HG03342 (cell line): Measurements from ENCODE around the gene SHISA9.
"Not testable (repeated sequence)": the region's sequence is repeated elsewhere in the genome, so short reads cannot be mapped to it uniquely, and the experiment has no call there.

Source experiments
- ATAC-seq: cut with Tn5 transposase; IDR thresholded peaks from one replicate; pipeline ENCODE4 v1.9.1; 2021; ENCODE audit warnings: mild to moderate bottlenecking, moderate library complexity; ENCODE audit not compliant: unreplicated experiment

SHISA9 gene

DNA sequence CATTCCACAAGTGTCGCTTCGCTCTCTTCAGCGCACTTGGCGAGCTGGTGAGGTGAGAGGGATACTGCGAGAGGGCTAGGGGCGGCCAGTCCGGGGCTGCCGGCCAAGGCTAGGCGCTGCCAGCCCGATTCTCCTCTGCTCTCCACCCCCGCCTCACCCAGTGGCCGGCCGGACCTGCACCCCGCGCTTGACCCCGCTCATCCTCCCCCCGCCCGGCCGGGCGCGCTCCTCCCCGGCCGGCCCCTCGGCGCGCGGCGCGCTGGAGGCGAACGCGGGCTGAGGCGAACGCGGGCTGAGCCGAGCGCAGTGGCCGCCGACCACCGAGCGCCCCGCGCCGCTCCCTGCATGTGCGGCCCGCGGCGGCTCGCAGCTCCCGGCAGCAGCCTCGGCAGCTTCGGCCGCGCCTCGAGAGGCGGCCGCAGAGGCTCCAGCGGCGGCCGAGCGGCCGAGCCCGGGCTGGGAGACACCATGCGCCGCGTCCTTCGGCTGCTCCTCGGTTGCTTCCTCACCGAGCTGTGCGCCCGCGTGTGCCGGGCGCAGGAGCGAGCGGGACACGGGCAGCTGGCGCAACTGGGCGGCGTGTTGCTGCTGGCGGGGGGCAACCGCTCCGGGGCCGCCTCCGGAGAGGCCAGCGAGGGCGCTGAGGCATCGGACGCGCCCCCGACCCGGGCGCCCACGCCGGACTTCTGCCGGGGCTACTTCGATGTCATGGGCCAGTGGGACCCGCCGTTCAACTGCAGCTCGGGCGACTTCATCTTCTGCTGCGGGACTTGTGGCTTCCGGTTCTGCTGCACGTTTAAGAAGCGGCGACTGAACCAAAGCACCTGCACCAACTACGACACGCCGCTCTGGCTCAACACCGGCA lies at the start of gene SHISA9:
Gene SHISA9, plus strand, starts transcription at position 2 of the 865 bp plus-strand sequence.
- no peak for ATAC-seq

DNA sequence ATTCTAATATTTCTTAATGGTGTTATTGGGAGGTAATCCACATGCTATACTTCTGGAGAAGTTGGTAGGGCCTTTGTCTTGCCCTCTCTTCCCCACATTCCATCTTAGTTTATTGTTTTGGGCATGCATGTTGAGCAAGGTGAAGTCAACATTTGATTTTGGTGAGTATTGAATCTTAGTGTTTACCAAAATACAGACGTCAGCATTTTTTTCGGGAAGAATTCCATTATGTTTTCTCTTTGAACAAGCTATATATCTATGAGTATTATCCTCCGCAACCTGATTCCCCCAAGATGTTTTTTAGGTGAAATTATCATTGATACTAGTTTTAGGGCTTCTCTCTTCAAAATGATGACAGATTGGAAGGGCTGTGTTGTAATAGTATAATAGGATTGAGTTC lies 47.4 kb upstream of the SHISA9 start:
- no peak for ATAC-seq

DNA sequence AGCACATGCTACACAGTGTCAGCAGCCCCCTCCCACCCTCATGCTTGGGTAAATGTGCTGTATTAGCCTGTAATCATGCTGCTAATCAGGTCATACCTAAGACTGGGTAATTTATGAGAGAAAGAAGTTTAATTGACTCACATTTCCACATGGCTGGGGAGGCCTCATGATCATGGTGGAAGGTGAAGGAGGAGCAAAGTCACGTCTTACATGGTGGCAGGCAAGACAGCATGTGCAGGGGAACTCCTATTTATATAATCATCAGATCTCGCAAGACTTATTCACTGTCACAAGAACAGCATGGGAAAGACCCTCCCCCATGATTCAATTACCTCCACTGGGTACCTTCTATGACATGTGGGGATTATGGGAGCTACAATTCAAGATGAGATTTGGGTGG lies 44.0 kb upstream of the SHISA9 start:
- not testable (repeated sequence) for ATAC-seq

DNA sequence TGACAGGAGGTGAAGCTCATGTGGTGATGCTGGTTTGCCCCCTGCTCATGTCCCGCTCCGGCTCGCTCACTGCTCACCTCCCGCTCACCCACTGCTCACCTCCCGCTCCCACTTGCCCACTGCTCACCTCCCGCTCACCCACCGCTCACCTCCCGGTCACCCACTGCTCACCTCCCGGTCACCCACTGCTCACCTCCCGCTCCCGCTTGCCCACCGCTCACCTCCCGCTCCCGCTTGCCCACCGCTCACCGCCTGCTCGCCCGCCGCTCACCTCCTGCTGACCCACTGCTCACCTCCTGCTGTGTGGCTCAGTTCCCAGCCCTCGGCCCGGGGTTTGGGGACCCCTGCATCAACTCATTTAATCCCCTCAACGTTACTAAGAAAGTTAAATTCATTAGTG lies 39.1 kb upstream of the SHISA9 start:
- no peak for ATAC-seq

DNA sequence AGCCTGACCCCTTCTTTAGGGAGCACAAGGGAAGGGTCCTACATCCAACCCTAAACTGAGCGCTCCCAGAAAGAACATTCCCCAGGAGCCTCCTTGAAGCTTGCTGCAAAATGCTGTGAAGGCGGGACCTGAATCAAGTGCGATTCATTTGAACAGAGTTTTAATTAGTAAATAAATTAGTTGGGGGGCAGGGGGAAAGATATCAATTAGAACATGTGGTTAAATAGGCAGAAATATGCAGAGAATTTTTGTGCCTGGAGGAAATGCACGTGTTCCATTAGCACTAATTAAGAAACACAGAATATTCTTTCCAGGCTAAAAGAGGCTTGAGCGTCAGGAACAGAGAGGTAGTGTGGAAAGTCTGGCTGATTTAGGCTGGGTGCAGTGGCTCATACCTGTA lies 38.5 kb upstream of the SHISA9 start:
- no peak for ATAC-seq

DNA sequence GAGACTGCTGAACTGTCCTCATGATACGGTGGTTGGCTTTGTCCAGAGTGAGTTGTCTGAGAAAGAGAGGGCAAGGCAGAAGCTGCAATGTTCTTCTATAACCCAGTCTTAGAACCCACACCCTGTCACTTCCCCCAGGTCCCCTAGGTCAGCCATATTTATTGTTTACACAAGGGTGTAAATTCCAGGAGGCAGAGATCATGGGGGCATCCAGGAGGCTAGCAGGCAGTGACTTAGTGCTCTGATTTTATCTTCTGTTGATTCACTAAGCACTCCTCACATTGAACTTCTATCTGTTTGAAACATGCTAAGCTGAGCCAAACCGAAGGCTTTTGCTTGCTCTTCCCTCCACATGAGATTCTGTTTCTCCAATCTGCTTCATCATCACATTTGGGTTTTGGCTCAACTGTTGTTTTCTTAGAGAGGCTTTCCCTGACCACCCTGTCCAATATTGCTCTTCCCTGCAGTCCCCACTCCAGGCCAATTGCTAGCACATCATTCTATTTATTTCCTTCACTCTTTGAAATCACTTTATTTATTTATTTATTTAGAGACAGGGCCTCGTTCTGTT lies 34.3 kb upstream of the SHISA9 start:
- no peak for ATAC-seq

DNA sequence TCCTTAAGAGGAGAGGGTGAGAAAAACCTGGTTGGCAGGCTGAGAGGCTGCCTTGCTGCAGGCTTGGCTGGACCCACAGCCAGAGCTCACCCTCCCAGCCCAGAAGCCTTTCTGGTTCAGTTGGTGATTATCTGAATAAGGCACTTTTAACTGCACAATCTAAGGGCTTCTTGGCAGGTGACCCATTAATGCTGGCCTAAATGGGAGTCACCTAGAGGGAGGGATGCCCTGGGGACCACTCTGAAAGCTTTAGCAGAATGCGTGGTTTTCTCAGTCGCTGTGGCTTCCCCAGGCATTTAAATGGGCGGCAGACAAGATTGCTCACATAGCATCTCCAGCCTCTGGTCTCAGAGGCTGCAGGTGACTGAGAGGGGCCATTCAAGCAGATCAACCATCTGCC lies 33.2 kb upstream of the SHISA9 start:
- no peak for ATAC-seq

DNA sequence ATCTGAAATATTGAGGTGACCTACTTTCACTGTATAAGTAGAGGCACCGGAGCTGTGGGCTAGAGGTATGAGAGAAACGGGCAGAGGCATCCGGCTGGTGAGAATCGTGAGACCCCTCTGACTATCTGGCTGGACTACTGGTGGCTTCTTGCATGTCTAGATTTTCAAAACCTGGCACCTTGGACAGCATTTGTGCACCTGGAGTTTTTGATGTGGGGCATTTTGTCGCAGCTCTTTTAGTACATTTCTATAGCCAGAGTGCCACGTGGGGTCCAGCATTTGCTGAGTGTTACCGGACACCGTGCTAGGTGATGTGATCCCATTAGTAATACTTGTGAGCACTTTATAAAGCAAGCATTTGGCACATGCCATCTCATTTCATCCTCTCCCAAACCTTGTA lies 32.6 kb upstream of the SHISA9 start:
- no peak for ATAC-seq

DNA sequence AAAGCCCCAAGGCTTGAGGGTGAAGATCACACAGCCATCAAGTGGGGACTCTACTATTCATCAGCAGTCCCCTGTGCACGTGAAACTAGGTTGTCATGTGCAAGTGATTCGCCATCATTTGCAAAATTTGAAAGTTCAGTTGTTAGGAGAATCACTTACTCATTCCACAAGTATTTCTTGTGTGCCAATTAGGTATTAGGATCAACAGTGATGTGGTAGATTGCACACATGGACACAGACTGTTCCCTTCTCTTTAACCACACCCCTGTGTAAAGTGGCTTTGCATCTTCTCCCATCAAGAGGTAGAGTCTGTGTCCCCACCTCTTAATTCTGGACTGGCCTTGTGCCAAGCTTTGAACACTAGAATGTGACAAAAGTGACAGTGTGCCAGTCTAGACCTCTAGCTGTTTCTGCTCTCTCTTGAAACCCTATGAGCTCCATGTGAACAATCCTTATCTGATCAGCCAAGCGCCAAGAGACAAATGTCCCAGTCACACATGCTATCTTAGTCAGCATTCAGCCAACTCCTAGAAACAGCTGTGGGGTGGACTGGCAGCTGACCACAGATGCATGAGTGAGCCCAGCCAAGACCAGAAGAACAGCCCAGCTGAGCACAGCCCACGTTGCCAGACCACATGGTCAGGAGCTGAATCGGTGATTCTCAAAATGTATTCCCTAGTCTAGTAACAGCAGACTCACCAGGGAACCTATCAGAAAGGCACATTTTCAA lies 31.5 kb upstream of the SHISA9 start:
- no peak for ATAC-seq

DNA sequence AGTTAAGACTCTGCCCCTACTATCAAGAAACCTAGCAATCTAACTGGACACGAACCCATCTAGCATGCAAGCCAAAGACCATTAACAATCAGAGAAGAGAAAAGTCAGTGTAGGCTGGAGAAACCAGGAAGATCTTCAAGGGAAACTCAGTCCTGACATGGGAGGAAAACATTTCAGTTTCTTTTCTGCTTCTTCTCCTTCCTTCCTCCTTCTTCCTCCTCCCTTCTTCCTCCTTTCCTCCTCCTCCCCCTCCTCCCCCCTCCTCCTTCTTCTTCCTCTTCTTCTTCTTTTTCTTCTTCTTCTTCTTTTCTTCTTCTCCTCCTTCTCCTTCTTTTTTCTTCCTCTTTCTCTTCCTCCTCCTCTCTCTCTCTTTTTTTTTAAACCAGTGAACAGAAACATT lies 29.6 kb upstream of the SHISA9 start:
- no peak for ATAC-seq

DNA sequence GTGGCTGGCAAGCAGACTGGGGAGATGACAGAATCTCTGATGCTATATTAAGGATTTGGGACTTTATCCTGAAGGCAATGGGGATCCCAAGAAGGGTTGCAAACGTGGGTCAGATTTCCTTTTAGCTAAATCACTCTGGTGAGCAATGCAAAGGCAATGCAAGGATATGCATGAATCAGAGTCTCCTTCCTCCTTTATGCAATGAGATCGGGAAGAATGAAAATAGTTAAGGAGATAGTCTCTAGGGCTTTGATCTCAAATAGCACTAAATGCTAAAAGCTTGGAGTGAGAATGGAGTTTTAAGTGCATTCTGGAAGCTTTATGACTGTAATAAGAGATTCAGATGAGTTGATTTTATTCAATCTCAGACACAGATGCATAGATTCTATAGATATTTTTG lies 27.2 kb upstream of the SHISA9 start:
- no peak for ATAC-seq

DNA sequence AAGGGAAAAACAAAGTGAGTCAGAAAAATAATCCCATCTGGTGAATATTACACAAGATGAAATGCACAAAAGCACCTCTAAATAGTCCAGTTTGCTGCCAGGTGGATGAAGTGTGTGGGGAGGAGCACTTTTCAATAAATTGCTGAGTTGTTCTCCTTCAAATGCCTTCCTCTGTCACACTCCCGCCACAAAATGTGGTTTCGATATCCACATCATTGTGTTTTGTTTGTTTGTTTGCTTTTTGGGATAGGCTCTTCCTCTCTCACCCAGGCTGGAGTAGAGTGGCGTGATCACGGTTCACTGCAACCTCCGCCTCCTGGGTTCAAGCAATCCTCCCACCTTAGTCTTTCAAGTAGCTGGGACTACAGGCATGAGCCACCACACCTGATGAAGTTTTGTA lies 24.6 kb upstream of the SHISA9 start:
- no peak for ATAC-seq

DNA sequence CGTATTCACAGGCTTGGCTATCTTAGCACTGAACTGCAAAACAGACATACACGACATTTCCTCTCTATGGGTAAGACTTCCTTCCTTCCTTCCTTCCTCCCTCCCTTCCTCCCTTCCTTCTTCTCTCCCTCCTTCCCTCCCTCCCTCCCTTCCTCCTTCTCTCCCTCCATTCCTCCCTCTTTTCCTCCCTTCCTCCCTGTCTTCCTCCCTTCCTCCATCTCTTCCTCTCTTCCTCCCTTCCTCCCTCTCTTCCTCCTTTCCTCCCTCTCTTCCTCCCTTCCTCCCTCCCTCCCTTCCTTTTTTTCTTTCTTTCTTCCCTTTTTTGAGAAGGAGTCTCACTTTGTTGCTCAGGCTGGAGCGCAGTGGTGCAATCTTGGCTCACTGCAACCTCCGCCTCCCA lies 22.4 kb upstream of the SHISA9 start:
- no peak for ATAC-seq

DNA sequence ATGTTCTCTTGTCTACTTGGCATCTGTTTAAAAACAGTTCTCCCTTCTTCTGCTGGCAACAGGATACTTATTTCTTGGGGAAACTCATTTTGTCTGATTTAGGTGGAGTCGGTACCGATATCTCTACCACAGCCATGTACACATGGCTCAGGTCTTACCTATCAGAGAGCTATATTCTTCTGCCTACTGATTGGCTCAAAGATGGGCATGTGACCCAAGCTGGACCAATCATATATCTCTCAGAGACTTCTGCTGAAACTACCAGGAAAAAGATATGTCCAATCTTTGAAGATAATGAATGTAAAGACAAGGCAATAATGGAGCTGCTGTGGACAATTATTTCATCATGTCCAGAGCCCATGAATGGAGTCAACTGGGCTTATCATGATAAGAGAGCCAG lies 21.6 kb upstream of the SHISA9 start:
- ATAC-seq: no peak

DNA sequence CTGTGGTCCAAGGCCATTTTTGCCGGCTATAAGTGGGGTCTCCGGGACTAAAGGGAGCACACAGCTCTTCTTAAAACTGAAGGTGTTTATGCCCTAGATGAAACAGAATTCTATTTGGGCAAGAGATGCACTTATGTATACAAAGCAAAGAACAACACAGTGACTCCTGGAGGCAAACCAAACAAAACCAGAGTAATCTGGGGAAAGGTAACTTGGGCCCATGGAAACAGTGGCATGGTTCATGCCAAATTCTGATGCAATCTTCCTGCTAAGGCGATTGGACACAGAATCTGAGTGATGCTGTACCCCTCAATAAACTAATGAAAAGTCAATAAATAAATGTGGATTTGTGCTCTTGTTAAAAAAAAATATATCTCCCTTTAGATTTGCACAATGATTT lies 20.2 kb upstream of the SHISA9 start:
- no peak for ATAC-seq

DNA sequence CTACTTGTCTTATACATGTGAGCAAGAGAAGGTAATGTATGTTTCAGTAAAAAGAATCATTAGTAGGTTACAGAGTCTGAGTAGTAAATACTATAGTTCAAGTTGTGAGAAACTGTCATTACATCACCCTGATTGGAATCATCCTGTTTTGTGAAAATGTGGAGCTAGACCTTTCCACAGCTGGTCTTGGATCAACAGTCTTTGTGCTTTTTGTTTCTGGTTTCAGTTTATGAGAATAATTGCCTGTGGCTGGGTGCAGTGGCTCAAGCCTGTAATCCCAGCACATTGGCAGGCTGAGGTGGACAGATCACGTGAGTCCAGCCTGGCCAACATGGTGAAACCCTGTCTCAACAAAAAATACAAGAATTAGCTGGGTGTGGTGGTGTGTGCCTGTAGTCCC lies 19.7 kb upstream of the SHISA9 start:
- ATAC-seq: no peak

DNA sequence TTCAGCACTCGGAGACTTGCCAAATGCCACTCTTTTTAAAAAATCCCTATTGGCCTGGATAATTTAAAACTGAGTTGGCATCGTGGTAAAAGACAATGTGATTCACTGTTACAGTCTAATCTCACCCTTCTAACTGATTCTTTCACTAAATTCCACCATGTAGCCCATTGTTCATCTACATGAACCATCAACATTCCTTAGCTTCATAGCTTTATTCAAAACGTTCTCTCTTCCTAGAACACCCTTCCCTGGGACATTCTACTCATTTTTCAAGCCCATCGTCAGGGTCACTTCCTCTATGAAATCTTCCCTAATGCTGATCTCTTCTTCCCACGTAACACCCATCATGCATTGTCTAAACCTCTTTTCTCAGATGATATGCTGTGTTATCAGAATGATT lies 15.7 kb upstream of the SHISA9 start:
- ATAC-seq: no peak

DNA sequence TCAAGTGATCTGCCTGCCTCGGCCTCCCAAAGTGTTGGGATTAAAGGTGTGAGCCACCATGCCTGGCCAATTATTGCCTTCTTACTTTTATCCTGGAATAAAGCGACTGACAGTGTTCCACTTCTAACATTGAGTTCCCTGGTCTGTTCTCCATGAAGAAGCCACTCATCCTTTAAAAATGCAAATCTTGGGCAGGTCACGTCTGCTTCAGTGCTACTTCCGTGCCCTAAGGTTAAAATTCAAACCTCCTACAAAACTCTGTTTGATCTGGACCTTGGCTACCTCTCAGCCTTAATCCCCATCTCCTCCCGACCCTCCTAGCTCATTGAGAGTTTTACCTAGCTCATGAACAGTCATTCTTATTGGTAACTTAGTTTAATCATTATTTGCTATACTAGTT lies 9.6 kb upstream of the SHISA9 start:
- no peak for ATAC-seq

DNA sequence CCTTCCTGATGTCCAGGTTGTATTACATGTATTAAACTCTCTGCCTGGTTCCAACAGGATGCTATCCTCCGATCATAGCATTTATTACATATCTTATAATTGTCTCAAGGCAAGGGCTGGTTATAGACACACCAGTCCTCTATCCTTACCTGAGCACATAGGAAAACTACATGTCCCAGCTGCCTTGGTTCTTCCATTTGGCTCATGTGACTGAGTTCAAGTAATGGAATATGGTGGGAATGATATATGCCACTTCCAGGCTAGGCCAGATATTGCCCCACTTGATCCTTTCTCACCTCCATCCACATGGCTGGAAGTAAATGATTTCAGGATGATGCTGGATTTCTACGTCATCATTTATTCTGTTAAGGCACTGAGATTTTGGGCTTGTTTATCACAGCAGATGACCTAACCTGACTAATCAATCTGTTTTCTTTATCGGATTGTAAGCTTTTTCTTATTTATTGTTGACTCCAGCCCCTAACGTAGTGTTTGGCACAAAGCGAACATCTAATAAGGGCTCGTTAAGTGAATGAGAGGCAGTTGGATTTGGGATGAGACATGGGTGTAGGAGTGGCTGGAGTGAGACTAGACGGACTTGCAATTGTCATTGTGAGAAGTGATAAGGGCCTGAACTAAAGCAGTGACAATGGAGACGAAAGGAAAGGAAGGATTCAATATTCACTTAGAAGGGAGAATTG lies 8.2 kb upstream of the SHISA9 start:
- ATAC-seq: no peak

DNA sequence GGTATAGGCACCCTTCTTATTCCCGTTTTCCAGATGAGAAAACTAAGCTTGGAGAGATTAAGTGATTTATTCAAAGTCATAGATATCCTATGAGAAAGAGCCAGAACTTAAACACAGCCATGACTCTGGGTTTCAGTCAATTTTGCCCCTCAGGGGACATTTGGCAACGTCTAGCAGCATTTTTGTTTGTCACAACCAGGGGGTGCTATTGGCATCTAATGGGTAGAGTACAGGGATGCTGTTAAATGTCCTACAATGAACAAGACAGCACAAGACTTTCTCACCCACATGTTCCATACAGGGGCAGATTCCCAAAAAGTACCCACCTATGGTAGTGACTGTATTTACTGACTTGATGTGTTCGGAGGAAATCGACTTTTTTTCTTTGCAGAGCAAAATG lies 4.8 kb upstream of the SHISA9 start:
- no peak for ATAC-seq

DNA sequence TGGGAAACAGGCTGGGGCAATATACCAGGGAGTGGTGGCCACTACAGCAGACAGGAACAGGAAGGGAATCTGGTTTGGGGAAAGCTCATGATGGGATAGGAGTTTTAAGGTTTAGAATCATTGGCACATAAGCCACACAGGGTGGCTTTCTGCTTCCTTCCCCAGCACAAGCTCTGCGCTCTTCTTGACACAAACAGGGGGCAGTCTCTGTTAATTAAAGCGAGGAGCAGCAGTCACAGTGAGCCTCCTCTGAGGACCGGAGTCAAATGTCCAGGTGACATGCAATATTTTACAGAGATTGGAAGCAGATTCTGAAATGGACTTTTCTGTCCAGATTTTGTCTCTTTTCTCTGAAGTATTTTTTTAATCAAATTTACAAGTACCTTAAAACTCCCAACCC lies 2.8 kb upstream of the SHISA9 start:
- no peak for ATAC-seq
